HCT116 (cell line): ENCODE measurements around the gene CALR3. TPM values are rescaled to one million over a fixed set of nuclear protein-coding genes. Genes with fewer than 3 reads are reported as not detected.

Experiments used
- ATAC-seq: fragments of 200-7000 bp; cut with Tn5 transposase; 2 replicates; pipeline ENCODE4 v1.9.1; 2020; ENCODE audit warnings: mild to moderate bottlenecking, moderate library complexity
- BruUV-seq: library from RNA; stranded (reverse); fragments of 400-500 nt; replicated peaks from 2 replicates; lab custom pipeline; 2021; lab: Mats Ljungman, UMichigan
- CTCF ChIA-PET: fragments of 300-600 bp; sonication (Branson Sonifier 250); formaldehyde crosslinking; loops from one replicate; lab custom pipeline; 2021; ENCODE audit warnings: antibody characterized with exemption; lab: Charles Lee
- POLR2A ChIA-PET: fragments of 300-600, 350-600 bp; sonication (Branson Sonifier 250); formaldehyde crosslinking; loops from one replicate; lab custom pipeline; 2021; ENCODE audit warnings: antibody characterized with exemption; lab: Charles Lee
- RAD21 ChIA-PET, 2 experiments: fragments of 300-600 bp; sonication (Branson Sonifier 250); formaldehyde crosslinking; loops; one replicate each; lab custom pipeline; 2023; ENCODE audit warnings: low total read pairs in 2 of 2; ENCODE audit not compliant: uncharacterized antibody in 2 of 2, unreplicated experiment in 2 of 2, low non-redundant PET in 1 of 2; lab: Charles Lee
- DNase-seq: peaks from one replicate; pipeline ENCODE4 v3.0.0-alpha.2; 2010; ENCODE audit warnings: low read depth, low spot score
- H2AFZ ChIP-seq: fragments of 200-600 bp; shearing (Covaris generic), sonication (generic); 2 replicates; pipeline ENCODE4 v1.6.1; 2017; ENCODE audit warnings: low read depth, mixed run types, mixed read lengths, antibody characterized with exemption, low read length; ENCODE audit not compliant: poor library complexity, severe bottlenecking
- H3K27ac ChIP-seq: 2 replicates; pipeline ENCODE4 v1.5.1; 2012; ENCODE audit warnings: low read depth, low read length
- H3K27me3 ChIP-seq: fragments of 200-600 bp; sonication (generic); 2 replicates; pipeline ENCODE4 v1.6.1; 2016; ENCODE audit warnings: mixed run types, low read length, mixed read lengths; ENCODE audit not compliant: insufficient read depth
- H3K36me3 ChIP-seq, 2 experiments: fragments of 200-500 bp in 1 of 2; fragments of 200-600 bp in 1 of 2; sonication (Bioruptor generic) in 1 of 2; sonication (generic) in 1 of 2; 2 replicates each; pipeline versions ENCODE4 v1.5.1 to v1.6.1; 2014 to 2016; ENCODE audit warnings: low read length in 2 of 2, inconsistent platforms in 1 of 2, mixed read lengths in 1 of 2, mixed run types in 1 of 2; ENCODE audit not compliant: insufficient read depth in 2 of 2, control insufficient read depth in 1 of 2
- H3K4me1 ChIP-seq, 2 experiments: fragments of 200-600 bp in 1 of 2; sonication (generic) in 1 of 2; 2 replicates each; pipeline versions ENCODE4 v1.5.1 to v1.6.1; 2012 to 2017; ENCODE audit warnings: low read length in 2 of 2, inconsistent platforms in 1 of 2, mild to moderate bottlenecking in 1 of 2, mixed read lengths in 1 of 2, mixed run types in 1 of 2, moderate library complexity in 1 of 2; ENCODE audit not compliant: insufficient read depth in 2 of 2, control insufficient read depth in 1 of 2
- H3K4me2 ChIP-seq: fragments of 200-600 bp; sonication (generic); 2 replicates; pipeline ENCODE4 v1.6.1; 2017; ENCODE audit warnings: mixed run types, low read length, mixed read lengths
- H3K4me3 ChIP-seq, 2 experiments: fragments of 200-600 bp in 1 of 2; sonication (generic) in 1 of 2; replicated peaks in 1 of 2; 2 replicates each; pipeline ENCODE4 v1.5.1; 2011 to 2016; ENCODE audit warnings: low read length in 2 of 2, control low read depth in 1 of 2, low read depth in 1 of 2, mild to moderate bottlenecking in 1 of 2, mixed read lengths in 1 of 2, mixed run types in 1 of 2
- H3K79me2 ChIP-seq: fragments of 200-600 bp; sonication (generic); 2 replicates; pipeline ENCODE4 v1.6.1; 2017; ENCODE audit warnings: mild to moderate bottlenecking, mixed run types, low read length, moderate library complexity, mixed read lengths; ENCODE audit not compliant: insufficient read depth
- H3K9ac ChIP-seq: fragments of 200-600 bp; sonication (generic); 2 replicates; pipeline ENCODE4 v1.6.1; 2016; ENCODE audit warnings: low read length, mixed read lengths
- H3K9me2 ChIP-seq: fragments of 200-600 bp; sonication (generic), shearing (Covaris generic); 2 replicates; pipeline ENCODE4 v1.6.1; 2017; ENCODE audit warnings: mixed run types, mild to moderate bottlenecking, moderate library complexity; ENCODE audit not compliant: insufficient read depth
- H3K9me3 ChIP-seq, 2 experiments: fragments of 200-500 bp in 1 of 2; fragments of 200-600 bp in 1 of 2; sonication (Bioruptor generic) in 1 of 2; sonication (generic) in 1 of 2; 2 replicates each; pipeline ENCODE4 v1.6.1; 2014 to 2017; ENCODE audit warnings: low read length in 2 of 2, mixed read lengths in 2 of 2, inconsistent platforms in 1 of 2, low read depth in 1 of 2, mild to moderate bottlenecking in 1 of 2, mixed run types in 1 of 2, moderate library complexity in 1 of 2; ENCODE audit not compliant: control insufficient read depth in 1 of 2, insufficient read depth in 1 of 2
- H4K20me1 ChIP-seq: fragments of 200-600 bp; sonication (generic), shearing (Covaris generic); 2 replicates; pipeline ENCODE4 v1.6.1; 2017; ENCODE audit warnings: mixed run types, mild to moderate bottlenecking, moderate library complexity; ENCODE audit not compliant: insufficient read depth
- CBX3 ChIP-seq: IDR thresholded peaks from 2 replicates; pipeline ENCODE4 v1.6.1; 2012; ENCODE audit warnings: low read depth
- EZH2phosphoT487 ChIP-seq: fragments of 200-600 bp; IDR thresholded peaks from 2 replicates; pipeline ENCODE4 v1.6.1; 2018; ENCODE audit warnings: antibody characterized with exemption, borderline replicate concordance
- JUND ChIP-seq: IDR thresholded peaks from 2 replicates; pipeline ENCODE4 v1.6.1; 2012
- POLR2A ChIP-seq: IDR thresholded peaks from 2 replicates; pipeline ENCODE4 v1.7.0; 2011; ENCODE audit warnings: borderline replicate concordance; ENCODE audit not compliant: insufficient read depth, insufficient read length; ENCODE audit errors: extremely low read depth
- POLR2AphosphoS5 ChIP-seq: IDR thresholded peaks from 2 replicates; pipeline ENCODE4 v1.6.1; 2011; ENCODE audit warnings: mild to moderate bottlenecking, low read depth, low read length, moderate library complexity
- SIN3A ChIP-seq: IDR thresholded peaks from 2 replicates; pipeline ENCODE4 v1.6.1; 2012; ENCODE audit warnings: low read depth
- TCF7L2 ChIP-seq: IDR thresholded peaks from 2 replicates; pipeline ENCODE4 v1.7.0; 2011; ENCODE audit warnings: borderline replicate concordance, inconsistent platforms; ENCODE audit not compliant: insufficient read depth, insufficient read length; ENCODE audit errors: extremely low read depth
- YY1 ChIP-seq: IDR thresholded peaks from 2 replicates; pipeline ENCODE4 v1.6.1; 2011; ENCODE audit warnings: low read length, low read depth, moderate library complexity, mild to moderate bottlenecking; ENCODE audit not compliant: insufficient replicate concordance; ENCODE audit errors: extremely low read depth
- ZFX ChIP-seq: fragments of 450-650 bp; IDR thresholded peaks from 2 replicates; pipeline ENCODE4 v1.6.1; 2017
- ZNF274 ChIP-seq: fragments of 200-500 bp; sonication (Bioruptor generic); IDR thresholded peaks from 2 replicates; pipeline ENCODE4 v1.6.1; 2014; ENCODE audit warnings: mild to moderate bottlenecking, low read depth, low read length, inconsistent platforms
- intact Hi-C: fragments of 100-400 bp; cut with micrococcal nuclease; formaldehyde crosslinking; loops from 2 replicates; pipeline ENCODE4 v1.10.0; 2022
- total RNA-seq: library from RNA; stranded (reverse); gene quantifications from one replicate; pipeline ENCODE4 v1.2.1, GENCODE V29; 2021; ENCODE audit not compliant: unreplicated experiment
- TF ChIP-seq, protein P1 (sequence below): IDR thresholded peaks from 2 replicates; pipeline ENCODE4 v1.6.1; 2011; ENCODE audit warnings: mild to moderate bottlenecking, low read length, moderate library complexity; ENCODE audit not compliant: insufficient replicate concordance; ENCODE audit errors: extremely low read depth
- TF ChIP-seq, protein P2 (sequence below): IDR thresholded peaks from 2 replicates; pipeline ENCODE4 v1.6.1; 2012
- TF ChIP-seq, protein P3 (sequence below): IDR thresholded peaks from 2 replicates; pipeline ENCODE4 v1.6.1; 2012
- TF ChIP-seq, protein P4 (sequence below), 3 experiments: fragments of 200-600 bp in 1 of 3; sonication (generic) in 1 of 3; IDR thresholded peaks in 2 of 3; conservative IDR thresholded peaks in 1 of 3; 2 replicates each; pipeline ENCODE4 v1.5.1; 2012 to 2017; ENCODE audit warnings: low read depth in 2 of 3, low read length in 2 of 3, antibody characterized with exemption in 1 of 3, borderline replicate concordance in 1 of 3, control low read depth in 1 of 3, mild to moderate bottlenecking in 1 of 3, mixed read lengths in 1 of 3, mixed run types in 1 of 3, moderate library complexity in 1 of 3; ENCODE audit not compliant: insufficient read depth in 1 of 3

The CALR3 gene
- total RNA-seq, 1 experiment from 2014 or later: not detected

DNA sequence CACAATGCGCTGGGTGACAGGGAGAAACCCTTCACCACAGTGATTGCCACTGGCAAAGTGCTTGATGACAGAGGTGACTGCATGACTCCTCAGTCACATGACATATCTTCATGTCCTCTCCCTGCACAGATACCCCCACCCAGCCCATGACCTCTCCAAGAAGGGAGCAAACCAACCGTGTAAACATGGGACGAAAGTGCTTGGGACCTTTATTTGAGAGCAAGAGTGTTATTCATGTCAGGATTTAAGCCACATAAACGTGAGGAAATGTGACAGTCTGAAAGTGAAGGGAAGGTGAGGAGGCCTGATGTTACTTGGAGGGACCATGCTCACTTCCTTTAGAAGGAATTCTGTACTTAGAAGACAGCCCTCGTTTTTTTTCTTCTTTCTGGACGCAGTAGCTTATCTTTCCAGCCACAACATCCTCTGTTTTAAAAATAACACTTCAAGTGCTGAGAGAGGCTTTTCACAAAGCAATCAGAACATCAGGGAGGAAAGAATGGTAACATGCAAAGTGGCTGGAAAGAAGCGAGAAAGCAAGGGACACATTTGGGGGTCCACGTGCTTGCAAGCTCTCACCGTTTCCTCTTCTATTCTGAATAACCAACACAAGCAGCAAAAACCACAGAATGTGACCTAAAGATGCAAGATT lies 59.8 kb downstream of the CALR3 start:
- H3K4me2 ChIP-seq: no peak overlapping the region
- CTCF ChIA-PET: no interaction called here
- H3K9me2 ChIP-seq: no peaks in the 10 kb centered on the region
- no peaks in the 10 kb centered on the region for H3K27me3 ChIP-seq
- no peak overlapping the region for H3K9ac ChIP-seq
- BruUV-seq: no TSS peak
- DNase-seq (no peak), ATAC-seq (no peak)
- H3K4me1 ChIP-seq: no peaks in the 10 kb centered on the region
- POLR2A ChIA-PET: no interaction called here
- intact Hi-C loops: no loop called here
- H3K27ac ChIP-seq: no peak overlapping the region
- TF ChIP-seq POLR2AphosphoS5 (no peak), CBX3 (no peak), JUND (no peak), TCF7L2 (no peak), ZNF274 (no peak), SIN3A (no peak), YY1 (no peak), EZH2phosphoT487 (no peak), ZFX (no peak), POLR2A (no peak)
- TF ChIP-seq, protein P1, sequence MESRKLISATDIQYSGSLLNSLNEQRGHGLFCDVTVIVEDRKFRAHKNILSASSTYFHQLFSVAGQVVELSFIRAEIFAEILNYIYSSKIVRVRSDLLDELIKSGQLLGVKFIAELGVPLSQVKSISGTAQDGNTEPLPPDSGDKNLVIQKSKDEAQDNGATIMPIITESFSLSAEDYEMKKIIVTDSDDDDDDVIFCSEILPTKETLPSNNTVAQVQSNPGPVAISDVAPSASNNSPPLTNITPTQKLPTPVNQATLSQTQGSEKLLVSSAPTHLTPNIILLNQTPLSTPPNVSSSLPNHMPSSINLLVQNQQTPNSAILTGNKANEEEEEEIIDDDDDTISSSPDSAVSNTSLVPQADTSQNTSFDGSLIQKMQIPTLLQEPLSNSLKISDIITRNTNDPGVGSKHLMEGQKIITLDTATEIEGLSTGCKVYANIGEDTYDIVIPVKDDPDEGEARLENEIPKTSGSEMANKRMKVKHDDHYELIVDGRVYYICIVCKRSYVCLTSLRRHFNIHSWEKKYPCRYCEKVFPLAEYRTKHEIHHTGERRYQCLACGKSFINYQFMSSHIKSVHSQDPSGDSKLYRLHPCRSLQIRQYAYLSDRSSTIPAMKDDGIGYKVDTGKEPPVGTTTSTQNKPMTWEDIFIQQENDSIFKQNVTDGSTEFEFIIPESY: no peak
- TF ChIP-seq, protein P2, sequence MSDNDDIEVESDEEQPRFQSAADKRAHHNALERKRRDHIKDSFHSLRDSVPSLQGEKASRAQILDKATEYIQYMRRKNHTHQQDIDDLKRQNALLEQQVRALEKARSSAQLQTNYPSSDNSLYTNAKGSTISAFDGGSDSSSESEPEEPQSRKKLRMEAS: no peak
- TF ChIP-seq, protein P3, sequence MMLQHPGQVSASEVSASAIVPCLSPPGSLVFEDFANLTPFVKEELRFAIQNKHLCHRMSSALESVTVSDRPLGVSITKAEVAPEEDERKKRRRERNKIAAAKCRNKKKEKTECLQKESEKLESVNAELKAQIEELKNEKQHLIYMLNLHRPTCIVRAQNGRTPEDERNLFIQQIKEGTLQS: no peak
- TF ChIP-seq, protein P4, sequence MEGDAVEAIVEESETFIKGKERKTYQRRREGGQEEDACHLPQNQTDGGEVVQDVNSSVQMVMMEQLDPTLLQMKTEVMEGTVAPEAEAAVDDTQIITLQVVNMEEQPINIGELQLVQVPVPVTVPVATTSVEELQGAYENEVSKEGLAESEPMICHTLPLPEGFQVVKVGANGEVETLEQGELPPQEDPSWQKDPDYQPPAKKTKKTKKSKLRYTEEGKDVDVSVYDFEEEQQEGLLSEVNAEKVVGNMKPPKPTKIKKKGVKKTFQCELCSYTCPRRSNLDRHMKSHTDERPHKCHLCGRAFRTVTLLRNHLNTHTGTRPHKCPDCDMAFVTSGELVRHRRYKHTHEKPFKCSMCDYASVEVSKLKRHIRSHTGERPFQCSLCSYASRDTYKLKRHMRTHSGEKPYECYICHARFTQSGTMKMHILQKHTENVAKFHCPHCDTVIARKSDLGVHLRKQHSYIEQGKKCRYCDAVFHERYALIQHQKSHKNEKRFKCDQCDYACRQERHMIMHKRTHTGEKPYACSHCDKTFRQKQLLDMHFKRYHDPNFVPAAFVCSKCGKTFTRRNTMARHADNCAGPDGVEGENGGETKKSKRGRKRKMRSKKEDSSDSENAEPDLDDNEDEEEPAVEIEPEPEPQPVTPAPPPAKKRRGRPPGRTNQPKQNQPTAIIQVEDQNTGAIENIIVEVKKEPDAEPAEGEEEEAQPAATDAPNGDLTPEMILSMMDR (IDR thresholded peaks at IDR 0.05 in 2 of 3, conservative IDR thresholded peaks at IDR 0.05 in 1 of 3; ENCODE audit: borderline replicate concordance in 1 of 3, insufficient read depth in 1 of 3, low read depth in 2 of 3, low read length in 2 of 3): no peak
- no peaks in the 10 kb centered on the region for H3K79me2 ChIP-seq
- H3K36me3 ChIP-seq: peaks cover 6 to 23% of the 10 kb centered on the region in 2 experiments
- no peak overlapping the region for H2AFZ ChIP-seq
- no peak overlapping the region for H3K4me3 ChIP-seq
- RAD21 ChIA-PET: no interaction called here
- H3K9me3 ChIP-seq: no peaks in the 10 kb centered on the region
- H4K20me1 ChIP-seq: no peaks in the 10 kb centered on the region
